Transverse colon (tissue), 3 donors: Measurements from ENCODE around the gene NMS.

ENCODE experiments used
- CTCF ChIP-seq, 5 experiments: fragments of 200-600 bp in 3 of 5; fragments of 450-650 bp in 2 of 5; sonication (generic) in 3 of 5; IDR thresholded peaks; 1 replicate in 2 of 5; 2 replicates in 3 of 5; pipeline ENCODE4 v1.5.1; 2016 to 2017; ENCODE audit warnings: antibody characterized with exemption in 5 of 5, inconsistent platforms in 3 of 5, mild to moderate bottlenecking in 2 of 5, moderate library complexity in 1 of 5
- POLR2A ChIP-seq: fragments of 450-650 bp; IDR thresholded peaks from one replicate; pipeline ENCODE4 v1.6.1; 2016; ENCODE audit warnings: antibody characterized with exemption, mild to moderate bottlenecking, moderate library complexity

DNA sequence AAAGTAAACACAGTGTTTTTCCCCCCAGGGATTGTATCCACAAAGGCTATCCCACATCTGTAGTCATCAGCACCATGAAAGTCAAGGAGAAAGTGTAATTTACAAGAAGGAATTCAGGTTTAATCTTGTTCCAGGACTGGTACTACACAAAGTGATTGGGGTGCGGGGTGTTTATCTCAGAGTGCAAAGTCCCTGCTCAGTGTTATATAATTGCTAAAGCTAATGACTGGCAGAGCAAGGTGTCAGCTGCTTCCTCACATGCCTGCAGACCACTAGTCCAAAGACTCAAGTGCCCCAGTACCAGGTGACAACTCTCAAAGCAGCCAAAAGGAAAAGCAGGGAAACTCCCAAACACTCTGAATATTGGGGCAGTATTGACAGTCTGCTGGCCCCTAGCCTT, 52.1 kb downstream of the NMS start:
- TF ChIP-seq CTCF (IDR thresholded peaks at IDR 0.05): no peak
- TF ChIP-seq POLR2A: no peak
